ENCODE results near the gene NNT.

Gene NNT

GRCh38 chr5:43639566-43639965, 36.6 kb downstream of the NNT start:
- no peaks in the 10 kb centered on the region for H3K4me1 ChIP-seq (ENCODE audit: insufficient read depth, low read length)

GRCh38 chr5:43642428-43642827, 39.4 kb downstream of the NNT start:
- Histone ChIP-seq H3K4me1 (ENCODE audit: insufficient read depth, low read length) (no peaks in the 10 kb centered on the region), H2AFZ (ENCODE audit: low read depth, low read length) (no peak overlapping the region), H3K36me3 (ENCODE audit: insufficient read depth, low read length) (peaks cover 13% of the 10 kb centered on the region)

More at GRCh38 chr5:43639566-43639965, 36.6 kb downstream of the NNT start:
- H3K27me3 ChIP-seq (ENCODE audit: insufficient read depth, low read length), result no peaks in the 10 kb centered on the region
- peaks cover 2% of the 10 kb centered on the region for H3K9me3 ChIP-seq (ENCODE audit: low read length)
- no peak overlapping the region for H2AFZ ChIP-seq (ENCODE audit: low read depth, low read length)
- H3K4me3 ChIP-seq (ENCODE audit: low read length), result no peak overlapping the region
- H3K36me3 ChIP-seq (ENCODE audit: insufficient read depth, low read length), result peaks cover 16% of the 10 kb centered on the region

GRCh38 chr5:43643327-43643726, 40.3 kb downstream of the NNT start:
- Histone ChIP-seq H3K4me3 (ENCODE audit: low read length) (no peak overlapping the region), H3K27me3 (ENCODE audit: insufficient read depth, low read length) (no peaks in the 10 kb centered on the region), H3K4me1 (ENCODE audit: insufficient read depth, low read length) (no peaks in the 10 kb centered on the region), H3K9me3 (ENCODE audit: low read length) (no peaks in the 10 kb centered on the region), H2AFZ (ENCODE audit: low read depth, low read length) (no peak overlapping the region), H3K36me3 (ENCODE audit: insufficient read depth, low read length) (peaks cover 15% of the 10 kb centered on the region)

More at GRCh38 chr5:43642428-43642827, 39.4 kb downstream of the NNT start:
- Histone ChIP-seq H3K4me3 (ENCODE audit: low read length) (no peak overlapping the region), H3K9me3 (ENCODE audit: low read length) (peaks cover under 1% of the 10 kb centered on the region), H3K27me3 (ENCODE audit: insufficient read depth, low read length) (no peaks in the 10 kb centered on the region)

- no peaks in the 10 kb centered on the region for H3K4me1 ChIP-seq (ENCODE audit: insufficient read depth, low read length)
- H3K27me3 ChIP-seq (ENCODE audit: insufficient read depth, low read length), result no peaks in the 10 kb centered on the region
- no peak overlapping the region for H2AFZ ChIP-seq (ENCODE audit: low read depth, low read length)
- H3K9me3 ChIP-seq (ENCODE audit: low read length), result no peaks in the 10 kb centered on the region
- H3K36me3 ChIP-seq (ENCODE audit: insufficient read depth, low read length), result peaks cover 20% of the 10 kb centered on the region
- no peak overlapping the region for H3K4me3 ChIP-seq (ENCODE audit: low read length)
Measured at GRCh38 chr5:43643750-43644149, 40.8 kb downstream of the NNT start.

GRCh38 chr5:43646992-43647391, 44.0 kb downstream of the NNT start:
- H3K27me3 ChIP-seq (ENCODE audit: insufficient read depth, low read length), result no peaks in the 10 kb centered on the region
- no peak overlapping the region for H3K4me3 ChIP-seq (ENCODE audit: low read length)
- no peaks in the 10 kb centered on the region for H3K9me3 ChIP-seq (ENCODE audit: low read length)
- no peaks in the 10 kb centered on the region for H3K4me1 ChIP-seq (ENCODE audit: insufficient read depth, low read length)
- no peak overlapping the region for H2AFZ ChIP-seq (ENCODE audit: low read depth, low read length)
- peaks cover 43% of the 10 kb centered on the region for H3K36me3 ChIP-seq (ENCODE audit: insufficient read depth, low read length)

GRCh38 chr5:43647789-43648188, 44.8 kb downstream of the NNT start:
- H3K9me3 ChIP-seq (ENCODE audit: low read length), result no peaks in the 10 kb centered on the region
- no peak overlapping the region for H3K4me3 ChIP-seq (ENCODE audit: low read length)
- H3K4me1 ChIP-seq (ENCODE audit: insufficient read depth, low read length), result no peaks in the 10 kb centered on the region
- no peak overlapping the region for H2AFZ ChIP-seq (ENCODE audit: low read depth, low read length)
- H3K36me3 ChIP-seq (ENCODE audit: insufficient read depth, low read length), result peaks cover 49% of the 10 kb centered on the region
- no peaks in the 10 kb centered on the region for H3K27me3 ChIP-seq (ENCODE audit: insufficient read depth, low read length)

- no peaks in the 10 kb centered on the region for H3K9me3 ChIP-seq (ENCODE audit: low read length)
Measured at GRCh38 chr5:43648499-43649124, 45.6 kb downstream of the NNT start.

GRCh38 chr5:43649256-43649655, 46.3 kb downstream of the NNT start:
- Histone ChIP-seq H3K4me3 (ENCODE audit: low read length) (no peak overlapping the region), H3K27me3 (ENCODE audit: insufficient read depth, low read length) (no peaks in the 10 kb centered on the region), H3K4me1 (ENCODE audit: insufficient read depth, low read length) (no peaks in the 10 kb centered on the region), H3K9me3 (ENCODE audit: low read length) (no peaks in the 10 kb centered on the region), H3K36me3 (ENCODE audit: insufficient read depth, low read length) (peaks cover 52% of the 10 kb centered on the region), H2AFZ (ENCODE audit: low read depth, low read length) (no peak overlapping the region)

More at GRCh38 chr5:43648499-43649124, 45.6 kb downstream of the NNT start:
- H3K4me3 ChIP-seq (ENCODE audit: low read length), result no peak overlapping the region
- no peaks in the 10 kb centered on the region for H3K27me3 ChIP-seq (ENCODE audit: insufficient read depth, low read length)
- no peak overlapping the region for H2AFZ ChIP-seq (ENCODE audit: low read depth, low read length)
- H3K4me1 ChIP-seq (ENCODE audit: insufficient read depth, low read length), result no peaks in the 10 kb centered on the region
- peaks cover 52% of the 10 kb centered on the region for H3K36me3 ChIP-seq (ENCODE audit: insufficient read depth, low read length)

GRCh38 chr5:43652537-43653302, 49.7 kb downstream of the NNT start:
- no peak overlapping the region for H2AFZ ChIP-seq (ENCODE audit: low read depth, low read length)
- H3K9me3 ChIP-seq (ENCODE audit: low read length), result no peaks in the 10 kb centered on the region
- no peaks in the 10 kb centered on the region for H3K4me1 ChIP-seq (ENCODE audit: insufficient read depth, low read length)
- H3K27me3 ChIP-seq (ENCODE audit: insufficient read depth, low read length), result no peaks in the 10 kb centered on the region
- peaks cover 58% of the 10 kb centered on the region for H3K36me3 ChIP-seq (ENCODE audit: insufficient read depth, low read length)
- no peak overlapping the region for H3K4me3 ChIP-seq (ENCODE audit: low read length)

GRCh38 chr5:43658509-43658908, 55.5 kb downstream of the NNT start:
- H3K9me3 ChIP-seq (ENCODE audit: low read length), result peaks cover 3% of the 10 kb centered on the region
- no peak overlapping the region for H3K4me3 ChIP-seq (ENCODE audit: low read length)
- H3K4me1 ChIP-seq (ENCODE audit: insufficient read depth, low read length), result no peaks in the 10 kb centered on the region
- H3K27me3 ChIP-seq (ENCODE audit: insufficient read depth, low read length), result no peaks in the 10 kb centered on the region
- H2AFZ ChIP-seq (ENCODE audit: low read depth, low read length), result no peak overlapping the region
- peaks cover 37% of the 10 kb centered on the region for H3K36me3 ChIP-seq (ENCODE audit: insufficient read depth, low read length)

- Histone ChIP-seq H3K36me3 (ENCODE audit: insufficient read depth, low read length) (peaks cover 40% of the 10 kb centered on the region), H3K27me3 (ENCODE audit: insufficient read depth, low read length) (no peaks in the 10 kb centered on the region), H3K4me1 (ENCODE audit: insufficient read depth, low read length) (no peaks in the 10 kb centered on the region), H3K4me3 (ENCODE audit: low read length) (no peak overlapping the region), H2AFZ (ENCODE audit: low read depth, low read length) (no peak overlapping the region), H3K9me3 (ENCODE audit: low read length) (peaks cover 3% of the 10 kb centered on the region)
Measured at GRCh38 chr5:43659075-43659474, 56.1 kb downstream of the NNT start.

GRCh38 chr5:43661102-43661501, 58.1 kb downstream of the NNT start:
- Histone ChIP-seq H3K9me3 (ENCODE audit: low read length) (peaks cover 3% of the 10 kb centered on the region), H3K4me3 (ENCODE audit: low read length) (no peak overlapping the region), H3K4me1 (ENCODE audit: insufficient read depth, low read length) (no peaks in the 10 kb centered on the region), H3K36me3 (ENCODE audit: insufficient read depth, low read length) (peaks cover 41% of the 10 kb centered on the region), H2AFZ (ENCODE audit: low read depth, low read length) (no peak overlapping the region), H3K27me3 (ENCODE audit: insufficient read depth, low read length) (no peaks in the 10 kb centered on the region)

- Histone ChIP-seq H3K4me1 (ENCODE audit: insufficient read depth, low read length) (no peaks in the 10 kb centered on the region), H3K4me3 (ENCODE audit: low read length) (no peak overlapping the region), H3K36me3 (ENCODE audit: insufficient read depth, low read length) (peaks cover 21% of the 10 kb centered on the region), H2AFZ (ENCODE audit: low read depth, low read length) (no peak overlapping the region), H3K27me3 (ENCODE audit: insufficient read depth, low read length) (no peaks in the 10 kb centered on the region), H3K9me3 (ENCODE audit: low read length) (peaks cover 6% of the 10 kb centered on the region)
Measured at GRCh38 chr5:43663916-43664315, 60.9 kb downstream of the NNT start.

Measured in neuron (in vitro differentiated cells).